PC-9 (cell line): Measurements from ENCODE around the gene SUGCT. TPM values are rescaled to one million over a fixed set of nuclear protein-coding genes. Genes with fewer than 3 reads are reported as not detected.

ENCODE experiments used
- BruUV-seq: library from RNA; stranded (reverse); fragments of 400-500 nt; replicated peaks from 2 replicates; lab custom pipeline; 2021; lab: Mats Ljungman, UMichigan
- CTCF ChIA-PET: fragments of 300-600 bp; sonication (Branson Sonifier 250); formaldehyde crosslinking; loops from one replicate; lab custom pipeline; 2022; ENCODE audit warnings: antibody characterized with exemption; lab: Charles Lee
- POLR2A ChIA-PET: fragments of 300-600 bp; sonication (Branson Sonifier 250); formaldehyde crosslinking; loops from one replicate; lab custom pipeline; 2022; ENCODE audit warnings: antibody characterized with exemption; ENCODE audit not compliant: unreplicated experiment; lab: Charles Lee
- DNase-seq, 2 experiments: peaks; one replicate each; pipeline versions ENCODE4 v3.0.0 to v3.0.0-alpha.2; 2015 to 2022; ENCODE audit warnings: mixed read lengths in 1 of 2
- H2AFZ ChIP-seq: fragments of 200-600 bp; sonication (generic); 2 replicates; pipeline ENCODE4 v1.8.1; 2017; ENCODE audit warnings: antibody characterized with exemption
- H3F3A ChIP-seq: fragments of 200-600 bp; sonication (generic); 2 replicates; pipeline ENCODE4 v1.8.1; 2017; ENCODE audit warnings: antibody characterized with exemption, mild to moderate bottlenecking, low read depth; ENCODE audit not compliant: insufficient read depth
- H3K27ac ChIP-seq: fragments of 200-600 bp; sonication (generic); 2 replicates; pipeline ENCODE4 v1.6.1; 2016; ENCODE audit warnings: mixed run types
- H3K27me3 ChIP-seq: fragments of 200-600 bp; sonication (generic); 2 replicates; pipeline ENCODE4 v1.6.1; 2016; ENCODE audit warnings: low read depth, mixed run types; ENCODE audit not compliant: insufficient read depth
- H3K36me3 ChIP-seq: fragments of 200-600 bp; sonication (generic); 2 replicates; pipeline ENCODE4 v1.6.1; 2016; ENCODE audit warnings: low read depth, mixed run types
- H3K4me1 ChIP-seq: fragments of 200-600 bp; sonication (generic); replicated peaks from 2 replicates; pipeline ENCODE4 v1.6.1; 2016; ENCODE audit warnings: mixed run types; ENCODE audit not compliant: insufficient read depth
- H3K4me2 ChIP-seq: fragments of 200-600 bp; sonication (generic); 2 replicates; pipeline ENCODE4 v1.6.1; 2017; ENCODE audit warnings: mixed run types
- H3K4me3 ChIP-seq: fragments of 200-600 bp; sonication (generic); 2 replicates; pipeline ENCODE4 v1.6.1; 2016; ENCODE audit warnings: mixed run types
- H3K79me2 ChIP-seq: fragments of 200-600 bp; sonication (generic); 2 replicates; pipeline ENCODE4 v1.6.1; 2017; ENCODE audit warnings: low read depth, mixed run types
- H3K9me2 ChIP-seq: fragments of 200-600 bp; sonication (generic); 2 replicates; pipeline ENCODE4 v1.8.1; 2017; ENCODE audit warnings: mild to moderate bottlenecking; ENCODE audit not compliant: insufficient read depth
- H3K9me3 ChIP-seq: fragments of 200-600 bp; sonication (generic); 2 replicates; pipeline ENCODE4 v1.8.1; 2016; ENCODE audit warnings: low read depth; ENCODE audit not compliant: insufficient read depth
- H4K20me1 ChIP-seq: fragments of 200-600 bp; sonication (generic); 2 replicates; pipeline ENCODE4 v1.8.1; 2017; ENCODE audit not compliant: insufficient read depth
- EZH2 ChIP-seq: fragments of 200-600 bp; sonication (generic); IDR thresholded peaks from 2 replicates; pipeline ENCODE4 v1.8.0; 2017; ENCODE audit warnings: antibody characterized with exemption, low read depth
- intact Hi-C: fragments of 100-400 bp; cut with micrococcal nuclease; formaldehyde crosslinking; loops from one replicate; pipeline ENCODE4 v1.10.0; 2022; ENCODE audit not compliant: unreplicated experiment
- total RNA-seq: library from RNA; stranded (reverse); gene quantifications from 2 replicates; pipeline ENCODE4 v1.2.3, GENCODE V29; 2021
- TF ChIP-seq, protein P1 (sequence below): fragments of 200-600 bp; sonication (generic); conservative IDR thresholded peaks from 2 replicates; pipeline ENCODE4 v1.6.1; 2017; ENCODE audit warnings: mixed run types, antibody characterized with exemption, mild to moderate bottlenecking, moderate library complexity

SUGCT gene
- total RNA-seq, 1 experiment from 2014 or later: 3.5 TPM

DNA sequence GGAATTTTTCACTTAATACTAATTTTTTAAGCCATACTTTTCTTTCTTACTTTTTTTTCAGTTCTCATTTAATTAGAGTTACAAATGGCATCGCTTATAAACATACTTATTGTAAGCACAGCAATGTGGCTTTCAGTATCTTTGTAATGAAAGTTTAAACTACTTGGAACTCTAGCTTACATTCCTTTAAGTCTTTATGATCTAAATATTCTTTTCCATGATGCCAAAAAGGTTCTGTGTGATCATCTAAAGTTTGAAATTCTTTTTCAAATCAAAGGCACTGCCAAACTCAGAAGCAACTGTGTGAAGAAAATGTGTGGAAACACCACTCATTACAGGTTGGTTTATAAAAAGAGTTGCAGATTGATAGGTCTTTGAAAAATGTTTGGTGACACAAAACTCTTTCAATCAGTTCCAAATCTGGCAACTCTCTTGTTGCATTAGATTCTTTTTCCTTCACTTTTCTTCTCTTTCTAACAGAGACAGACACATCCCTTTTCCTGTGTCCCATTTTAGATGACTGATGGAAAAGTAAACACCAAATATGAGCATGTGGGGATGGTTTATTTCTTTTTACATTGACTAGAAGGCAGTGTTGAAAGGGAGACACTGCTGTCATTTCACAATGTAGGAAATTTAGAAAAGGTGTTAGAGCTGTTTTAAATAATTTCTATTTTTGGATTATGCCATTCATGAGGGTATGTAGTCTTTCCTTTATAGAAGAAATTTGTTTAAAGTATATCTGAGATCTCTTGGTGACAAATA, 392.3 kb downstream of the SUGCT start:
- Histone ChIP-seq H3K4me3 (no peak overlapping the region), H3K4me1 (no peaks in the 10 kb centered on the region), H2AFZ (no peak overlapping the region; the same call in 1 of the 2 replicates), H3K4me2 (no peak overlapping the region), H3K9me2 (0 out of 2 replicates have a peak, but pooled peaks cover 4% of the 10 kb centered on the region), H3K79me2 (no peaks in the 10 kb centered on the region), H3K27ac (no peak overlapping the region), H3F3A (no peaks in the 10 kb centered on the region), H3K36me3 (no peaks in the 10 kb centered on the region), H3K27me3 (no peaks in the 10 kb centered on the region), H3K9me3 (no peaks in the 10 kb centered on the region), H4K20me1 (no peaks in the 10 kb centered on the region)
- CTCF ChIA-PET: no interaction called here
- no peak for DNase-seq
- no TSS peak for BruUV-seq
- intact Hi-C loops: no loop called here
- TF ChIP-seq, protein P1, sequence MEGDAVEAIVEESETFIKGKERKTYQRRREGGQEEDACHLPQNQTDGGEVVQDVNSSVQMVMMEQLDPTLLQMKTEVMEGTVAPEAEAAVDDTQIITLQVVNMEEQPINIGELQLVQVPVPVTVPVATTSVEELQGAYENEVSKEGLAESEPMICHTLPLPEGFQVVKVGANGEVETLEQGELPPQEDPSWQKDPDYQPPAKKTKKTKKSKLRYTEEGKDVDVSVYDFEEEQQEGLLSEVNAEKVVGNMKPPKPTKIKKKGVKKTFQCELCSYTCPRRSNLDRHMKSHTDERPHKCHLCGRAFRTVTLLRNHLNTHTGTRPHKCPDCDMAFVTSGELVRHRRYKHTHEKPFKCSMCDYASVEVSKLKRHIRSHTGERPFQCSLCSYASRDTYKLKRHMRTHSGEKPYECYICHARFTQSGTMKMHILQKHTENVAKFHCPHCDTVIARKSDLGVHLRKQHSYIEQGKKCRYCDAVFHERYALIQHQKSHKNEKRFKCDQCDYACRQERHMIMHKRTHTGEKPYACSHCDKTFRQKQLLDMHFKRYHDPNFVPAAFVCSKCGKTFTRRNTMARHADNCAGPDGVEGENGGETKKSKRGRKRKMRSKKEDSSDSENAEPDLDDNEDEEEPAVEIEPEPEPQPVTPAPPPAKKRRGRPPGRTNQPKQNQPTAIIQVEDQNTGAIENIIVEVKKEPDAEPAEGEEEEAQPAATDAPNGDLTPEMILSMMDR: no peak
- no peak for TF ChIP-seq EZH2
- POLR2A ChIA-PET: no interaction called here

DNA sequence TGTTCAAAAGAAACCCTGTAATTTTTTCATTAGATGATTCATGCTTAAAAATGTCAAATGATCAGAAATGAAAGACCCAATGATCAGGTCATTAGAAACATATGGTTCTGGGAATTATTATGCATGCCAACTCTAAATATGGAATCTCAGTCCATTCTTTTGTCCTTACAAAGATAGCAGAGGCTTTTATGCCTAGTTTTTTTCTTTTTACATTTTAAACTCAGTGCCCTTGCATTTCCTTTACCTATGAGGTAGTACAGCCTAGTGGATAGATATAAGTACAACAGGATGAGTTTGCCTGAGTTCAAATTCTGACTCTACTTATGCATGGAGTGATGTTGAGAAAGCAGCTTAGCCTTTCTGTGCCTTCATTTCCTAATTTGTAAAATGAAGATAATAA, 392.9 kb downstream of the SUGCT start:
- no peak for DNase-seq
- Histone ChIP-seq H3K4me2 (no peak overlapping the region), H2AFZ (no peak overlapping the region), H4K20me1 (no peaks in the 10 kb centered on the region), H3K79me2 (no peaks in the 10 kb centered on the region), H3K27me3 (no peaks in the 10 kb centered on the region), H3K36me3 (no peaks in the 10 kb centered on the region), H3K9me3 (no peaks in the 10 kb centered on the region), H3K27ac (no peak overlapping the region), H3K9me2 (0 out of 2 replicates have a peak, but pooled peaks cover 4% of the 10 kb centered on the region), H3F3A (no peaks in the 10 kb centered on the region), H3K4me3 (no peak overlapping the region), H3K4me1 (no peaks in the 10 kb centered on the region)
- BruUV-seq: no TSS peak
- ChIA-PET POLR2A (no interaction called here), CTCF (no interaction called here)
- intact Hi-C loops: no loop called here
- TF ChIP-seq EZH2: no peak
- TF ChIP-seq, protein P1: no peak

DNA sequence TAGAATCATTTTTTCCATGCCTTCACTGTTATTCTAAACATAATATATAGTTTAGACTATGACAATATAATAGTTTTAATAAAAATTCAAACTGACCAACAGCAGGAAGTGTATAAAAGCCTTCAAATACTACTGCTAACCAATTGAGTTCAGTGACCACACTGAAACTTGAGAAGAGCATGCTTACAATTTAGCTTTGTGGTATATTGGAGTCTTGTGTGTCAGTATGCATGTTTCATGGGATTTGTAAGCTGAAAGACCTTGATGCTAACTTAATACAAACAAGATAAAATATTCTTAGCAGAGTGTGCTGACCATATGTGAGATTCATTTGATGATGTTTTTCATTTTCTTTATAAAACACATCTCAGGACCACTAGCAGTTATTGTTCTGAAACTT, 395.5 kb downstream of the SUGCT start:
- Histone ChIP-seq H3K79me2 (no peaks in the 10 kb centered on the region), H3K4me1 (no peaks in the 10 kb centered on the region), H3K36me3 (no peaks in the 10 kb centered on the region), H3K27me3 (no peaks in the 10 kb centered on the region), H3K4me2 (no peak overlapping the region), H3K4me3 (no peak overlapping the region), H3K9me3 (no peaks in the 10 kb centered on the region; the same call in 1 of the 2 replicates), H3K27ac (no peak overlapping the region), H3F3A (no peaks in the 10 kb centered on the region), H4K20me1 (no peaks in the 10 kb centered on the region), H2AFZ (no peak overlapping the region), H3K9me2 (no peaks in the 10 kb centered on the region)
- intact Hi-C loops: no loop called here
- ChIA-PET CTCF (no interaction called here), POLR2A (no interaction called here)
- DNase-seq: no peak
- TF ChIP-seq, protein P1: no peak
- TF ChIP-seq EZH2: no peak
- BruUV-seq: no TSS peak
